ENCODE measurements around the gene PRKCE.

DNA sequence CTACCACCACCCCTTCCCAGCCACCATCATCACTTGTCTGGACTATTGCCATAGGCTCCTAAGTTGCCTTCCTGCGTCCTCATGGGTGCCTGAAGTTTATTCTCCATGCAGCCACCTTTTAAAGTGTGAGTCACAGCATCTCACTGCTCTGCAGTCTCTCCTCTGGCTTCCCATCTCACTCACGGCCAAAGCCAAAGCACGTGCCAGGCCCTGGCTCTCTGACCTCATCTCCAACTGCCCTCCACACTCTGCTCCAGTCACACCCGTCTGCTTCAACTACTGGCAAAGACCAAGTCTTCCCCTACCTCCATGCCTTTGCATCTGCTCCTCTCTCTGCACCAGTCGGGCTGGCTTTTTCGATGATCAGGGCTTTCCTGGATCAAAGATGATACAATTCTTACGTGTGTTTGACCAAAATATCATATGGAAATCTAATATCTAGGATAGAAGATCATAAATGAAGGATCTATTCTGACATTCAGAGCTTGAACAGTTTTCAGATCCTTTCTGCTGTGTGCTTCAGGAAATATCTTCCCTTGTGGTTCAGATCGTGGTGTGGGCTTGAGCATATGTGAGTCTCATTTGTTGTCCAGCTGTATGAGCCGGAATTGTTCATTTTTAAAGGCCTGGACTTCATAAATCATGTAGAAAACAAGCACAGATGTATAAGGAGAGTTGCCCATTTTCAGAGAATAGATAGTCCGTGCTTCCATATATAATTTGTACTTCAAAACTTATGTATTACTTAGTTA, 175.6 kb downstream of the PRKCE start:
- TF ChIP-seq, protein P1, sequence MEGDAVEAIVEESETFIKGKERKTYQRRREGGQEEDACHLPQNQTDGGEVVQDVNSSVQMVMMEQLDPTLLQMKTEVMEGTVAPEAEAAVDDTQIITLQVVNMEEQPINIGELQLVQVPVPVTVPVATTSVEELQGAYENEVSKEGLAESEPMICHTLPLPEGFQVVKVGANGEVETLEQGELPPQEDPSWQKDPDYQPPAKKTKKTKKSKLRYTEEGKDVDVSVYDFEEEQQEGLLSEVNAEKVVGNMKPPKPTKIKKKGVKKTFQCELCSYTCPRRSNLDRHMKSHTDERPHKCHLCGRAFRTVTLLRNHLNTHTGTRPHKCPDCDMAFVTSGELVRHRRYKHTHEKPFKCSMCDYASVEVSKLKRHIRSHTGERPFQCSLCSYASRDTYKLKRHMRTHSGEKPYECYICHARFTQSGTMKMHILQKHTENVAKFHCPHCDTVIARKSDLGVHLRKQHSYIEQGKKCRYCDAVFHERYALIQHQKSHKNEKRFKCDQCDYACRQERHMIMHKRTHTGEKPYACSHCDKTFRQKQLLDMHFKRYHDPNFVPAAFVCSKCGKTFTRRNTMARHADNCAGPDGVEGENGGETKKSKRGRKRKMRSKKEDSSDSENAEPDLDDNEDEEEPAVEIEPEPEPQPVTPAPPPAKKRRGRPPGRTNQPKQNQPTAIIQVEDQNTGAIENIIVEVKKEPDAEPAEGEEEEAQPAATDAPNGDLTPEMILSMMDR (IDR thresholded peaks at IDR 0.05; ENCODE audit: poor library complexity): no peak
- TF ChIP-seq EZH2 (IDR thresholded peaks at IDR 0.05; ENCODE audit: borderline replicate concordance) (no peak), EZH2phosphoT487 (IDR thresholded peaks at IDR 0.05; ENCODE audit: low read depth, severe bottlenecking, unreplicated experiment) (no peak)
